BE2C (cell line): ENCODE results near the gene ATP8A2.

ENCODE experiments used
- DNase-seq: peaks from one replicate; pipeline ENCODE4 v3.0.0-alpha.2; 2020
- H3K27me3 ChIP-seq: fragments of 250-450 bp; sonication (Bioruptor Pico); 2 replicates; pipeline ENCODE4 v1.5.1; 2020; ENCODE audit warnings: mild to moderate bottlenecking
- H3K36me3 ChIP-seq: fragments of 250-450 bp; sonication (Bioruptor Pico); 2 replicates; pipeline ENCODE4 v1.5.1; 2020; ENCODE audit warnings: mild to moderate bottlenecking
- H3K4me1 ChIP-seq: fragments of 250-450 bp; sonication (Bioruptor Pico); 2 replicates; pipeline ENCODE4 v1.5.1; 2020
- H3K4me3 ChIP-seq: 2 replicates; pipeline ENCODE4 v1.5.1; 2011; ENCODE audit warnings: low read depth, low read length
- H3K9me3 ChIP-seq: fragments of 250-450 bp; sonication (Bioruptor Pico); 2 replicates; pipeline ENCODE4 v1.5.1; 2020
- TF ChIP-seq, protein P1 (sequence below): IDR thresholded peaks from 2 replicates; pipeline ENCODE4 v1.5.1; 2012; ENCODE audit warnings: mild to moderate bottlenecking, low read depth, low read length

The ATP8A2 gene

DNA sequence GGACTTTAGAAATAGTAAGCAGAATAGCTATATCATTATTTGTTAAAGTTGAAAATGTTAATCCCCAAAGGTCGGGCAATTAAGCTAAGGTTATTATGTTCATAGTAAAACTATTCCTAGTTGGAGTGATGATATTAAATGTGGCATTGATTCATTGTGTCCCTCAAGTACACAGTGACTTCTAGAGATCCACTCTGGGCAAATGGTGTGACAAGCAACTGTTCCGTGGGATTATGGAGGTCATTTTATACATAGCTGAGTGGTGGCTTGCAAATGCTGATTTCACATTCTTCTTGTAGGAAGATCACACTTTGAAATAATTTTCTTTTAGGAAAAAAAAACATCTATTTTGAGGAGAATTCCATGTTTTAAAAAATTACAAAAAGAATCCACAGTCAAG, 317.8 kb downstream of the ATP8A2 start:
- no peaks in the 10 kb centered on the region for H3K36me3 ChIP-seq
- no peaks in the 10 kb centered on the region for H3K4me1 ChIP-seq
- H3K9me3 ChIP-seq, result no peaks in the 10 kb centered on the region
- no peaks in the 10 kb centered on the region; the same call in 1 of the 2 replicates for H3K27me3 ChIP-seq
- TF ChIP-seq, protein P1, sequence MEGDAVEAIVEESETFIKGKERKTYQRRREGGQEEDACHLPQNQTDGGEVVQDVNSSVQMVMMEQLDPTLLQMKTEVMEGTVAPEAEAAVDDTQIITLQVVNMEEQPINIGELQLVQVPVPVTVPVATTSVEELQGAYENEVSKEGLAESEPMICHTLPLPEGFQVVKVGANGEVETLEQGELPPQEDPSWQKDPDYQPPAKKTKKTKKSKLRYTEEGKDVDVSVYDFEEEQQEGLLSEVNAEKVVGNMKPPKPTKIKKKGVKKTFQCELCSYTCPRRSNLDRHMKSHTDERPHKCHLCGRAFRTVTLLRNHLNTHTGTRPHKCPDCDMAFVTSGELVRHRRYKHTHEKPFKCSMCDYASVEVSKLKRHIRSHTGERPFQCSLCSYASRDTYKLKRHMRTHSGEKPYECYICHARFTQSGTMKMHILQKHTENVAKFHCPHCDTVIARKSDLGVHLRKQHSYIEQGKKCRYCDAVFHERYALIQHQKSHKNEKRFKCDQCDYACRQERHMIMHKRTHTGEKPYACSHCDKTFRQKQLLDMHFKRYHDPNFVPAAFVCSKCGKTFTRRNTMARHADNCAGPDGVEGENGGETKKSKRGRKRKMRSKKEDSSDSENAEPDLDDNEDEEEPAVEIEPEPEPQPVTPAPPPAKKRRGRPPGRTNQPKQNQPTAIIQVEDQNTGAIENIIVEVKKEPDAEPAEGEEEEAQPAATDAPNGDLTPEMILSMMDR, result no peak
- no peak overlapping the region for H3K4me3 ChIP-seq
- no peak for DNase-seq

DNA sequence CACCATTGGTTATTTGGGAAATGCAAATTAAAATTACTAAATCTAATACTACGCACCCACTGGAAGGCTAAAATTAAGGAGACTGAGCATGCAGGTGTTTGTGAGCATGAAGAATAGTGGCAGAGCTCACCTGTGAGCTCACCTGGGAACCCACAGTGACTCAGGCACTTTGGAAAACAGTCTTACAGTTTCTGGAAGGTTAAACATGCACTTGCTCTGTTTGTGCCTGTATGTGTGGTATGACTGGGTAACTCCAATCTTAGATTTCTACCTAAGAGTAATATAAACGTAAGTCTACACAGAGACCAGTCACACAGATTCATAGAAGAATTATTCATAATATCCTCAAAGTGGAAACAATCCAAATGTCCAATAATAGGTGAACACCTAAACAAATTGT, 318.8 kb downstream of the ATP8A2 start:
- no peak for DNase-seq
- Histone ChIP-seq H3K4me1 (no peaks in the 10 kb centered on the region), H3K4me3 (no peak overlapping the region), H3K9me3 (no peaks in the 10 kb centered on the region), H3K27me3 (no peaks in the 10 kb centered on the region; the same call in 1 of the 2 replicates), H3K36me3 (no peaks in the 10 kb centered on the region)
- TF ChIP-seq, protein P1, result no peak

DNA sequence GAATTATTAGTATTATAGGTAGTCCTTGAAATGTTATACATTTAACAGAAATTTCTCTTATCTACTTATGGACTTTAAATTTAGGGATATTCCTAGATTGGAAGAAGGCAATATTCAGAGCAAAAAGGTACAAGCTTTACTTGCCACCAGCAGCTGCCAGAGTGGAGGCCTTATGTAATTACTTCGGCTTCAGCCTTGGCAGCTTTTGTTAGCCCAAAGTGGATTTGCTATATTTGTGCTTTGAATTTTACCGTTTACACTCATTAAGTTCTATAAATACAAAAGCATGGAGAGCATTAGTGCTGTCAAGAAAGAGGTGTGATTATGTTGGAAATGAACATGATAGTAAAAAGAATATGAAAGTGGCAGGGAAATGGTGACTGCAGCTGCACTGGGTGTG, 319.9 kb downstream of the ATP8A2 start:
- TF ChIP-seq, protein P1, result no peak
- no peaks in the 10 kb centered on the region for H3K4me1 ChIP-seq

DNA sequence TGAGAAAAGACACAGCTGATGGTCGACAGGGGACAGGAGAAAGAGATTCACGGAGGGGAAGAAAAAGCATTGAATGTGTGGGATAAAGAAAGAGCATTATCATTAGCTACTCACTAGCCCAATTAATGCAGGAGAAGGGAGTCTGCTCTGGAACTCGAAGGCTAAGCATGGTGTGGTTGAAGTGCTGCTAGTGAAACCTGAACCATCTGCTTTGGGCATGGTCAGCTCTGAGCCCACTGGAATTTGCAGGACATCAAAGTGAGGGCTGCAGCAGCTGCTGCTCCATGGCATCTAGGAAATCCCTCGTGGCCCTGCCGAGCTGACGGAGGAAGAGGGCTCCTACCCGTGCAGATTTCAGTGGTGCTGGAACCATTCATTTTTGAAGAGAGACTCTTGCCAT, 320.3 kb downstream of the ATP8A2 start:
- H3K9me3 ChIP-seq, result no peaks in the 10 kb centered on the region
- TF ChIP-seq, protein P1, result no peak

More for the DNA sequence above, 319.9 kb downstream of the ATP8A2 start:
- Histone ChIP-seq H3K36me3 (no peaks in the 10 kb centered on the region), H3K9me3 (no peaks in the 10 kb centered on the region), H3K27me3 (no peaks in the 10 kb centered on the region; the same call in 1 of the 2 replicates), H3K4me3 (no peak overlapping the region)
- no peak for DNase-seq

DNA sequence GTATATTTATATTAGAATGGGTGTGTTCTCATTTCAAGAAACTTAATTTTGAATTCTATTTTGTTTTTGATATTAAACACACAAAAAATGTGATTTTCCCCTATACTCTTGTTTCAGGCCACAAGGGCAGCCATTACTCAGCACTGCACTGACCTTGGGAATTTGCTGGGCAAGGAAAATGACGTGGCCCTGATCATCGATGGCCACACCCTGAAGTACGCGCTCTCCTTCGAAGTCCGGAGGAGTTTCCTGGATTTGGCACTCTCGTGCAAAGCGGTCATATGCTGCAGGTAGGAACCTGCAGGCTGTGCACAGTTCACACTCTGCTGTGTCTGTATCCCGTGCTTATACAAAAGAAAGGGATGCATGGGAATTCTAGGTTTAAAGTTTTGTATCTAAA, 327.3 kb downstream of the ATP8A2 start:
- no peaks in the 10 kb centered on the region for H3K4me1 ChIP-seq
- no peak overlapping the region for H3K4me3 ChIP-seq
- H3K9me3 ChIP-seq, result no peaks in the 10 kb centered on the region
- no peaks in the 10 kb centered on the region for H3K36me3 ChIP-seq
- DNase-seq, result no peak
- TF ChIP-seq, protein P1, result no peak
- no peaks in the 10 kb centered on the region for H3K27me3 ChIP-seq

More for the DNA sequence above, 320.3 kb downstream of the ATP8A2 start:
- Histone ChIP-seq H3K4me3 (no peak overlapping the region), H3K27me3 (no peaks in the 10 kb centered on the region; the same call in 1 of the 2 replicates), H3K36me3 (no peaks in the 10 kb centered on the region), H3K4me1 (no peaks in the 10 kb centered on the region)
- DNase-seq, result no peak

DNA sequence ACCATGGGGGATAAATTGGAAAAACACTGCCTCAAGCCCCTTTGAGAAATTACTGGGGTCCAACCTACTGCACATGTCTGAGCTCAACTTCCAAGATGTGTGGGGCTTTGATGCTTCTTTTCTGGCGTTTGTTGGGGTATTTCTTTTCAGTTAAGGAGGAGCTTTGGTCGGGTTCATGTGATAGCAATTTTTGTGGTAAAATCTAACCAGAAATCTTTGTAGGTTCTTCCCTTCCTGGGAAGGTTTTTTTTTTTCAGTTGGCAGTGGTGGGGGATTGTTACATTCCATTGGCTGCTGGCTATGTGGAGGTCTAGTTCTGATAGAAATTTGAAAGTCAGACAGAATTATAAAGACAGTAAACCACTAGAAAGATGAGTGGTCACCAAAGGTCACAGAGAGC, 327.8 kb downstream of the ATP8A2 start:
- DNase-seq, result no peak
- Histone ChIP-seq H3K27me3 (no peaks in the 10 kb centered on the region), H3K36me3 (no peaks in the 10 kb centered on the region), H3K4me3 (no peak overlapping the region), H3K9me3 (no peaks in the 10 kb centered on the region), H3K4me1 (no peaks in the 10 kb centered on the region)
- TF ChIP-seq, protein P1, result no peak
